OCI-LY7 (cell line): ENCODE results near the gene ABHD11.

Experiments
- EZH2phosphoT487 ChIP-seq: fragments of 200-600 bp; sonication (generic); IDR thresholded peaks from 2 replicates; pipeline ENCODE4 v1.6.1; 2018; ENCODE audit warnings: low read depth, borderline replicate concordance, mild to moderate bottlenecking, mixed run types, antibody characterized with exemption, low read length, moderate library complexity, mixed read lengths
- TF ChIP-seq, protein P1 (sequence below): fragments of 200-600 bp; sonication (generic); conservative IDR thresholded peaks from 2 replicates; pipeline ENCODE4 v1.5.1; 2014; ENCODE audit warnings: mild to moderate bottlenecking, antibody characterized with exemption, low read length, moderate library complexity, mixed read lengths

DNA sequence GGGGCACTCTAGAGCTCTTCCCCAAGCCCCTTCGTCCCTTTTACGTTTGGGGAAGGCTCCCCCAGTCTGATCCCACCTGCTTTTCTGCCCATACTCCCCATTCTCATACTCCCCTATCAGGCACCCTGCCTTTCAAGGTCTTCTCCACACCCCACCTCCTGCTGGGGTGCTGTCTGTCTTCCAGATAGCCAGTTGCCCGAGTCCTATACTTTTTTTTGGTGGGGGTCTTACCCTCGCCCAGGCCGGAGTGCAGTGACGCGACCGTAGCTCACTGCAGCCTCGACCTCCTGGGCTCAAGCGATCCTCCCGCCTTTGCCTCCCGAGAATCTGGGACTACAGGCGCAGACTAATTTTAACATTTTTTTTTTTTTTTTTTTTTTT, 775 bp upstream of the ABHD11 start:
- TF ChIP-seq, protein P1, sequence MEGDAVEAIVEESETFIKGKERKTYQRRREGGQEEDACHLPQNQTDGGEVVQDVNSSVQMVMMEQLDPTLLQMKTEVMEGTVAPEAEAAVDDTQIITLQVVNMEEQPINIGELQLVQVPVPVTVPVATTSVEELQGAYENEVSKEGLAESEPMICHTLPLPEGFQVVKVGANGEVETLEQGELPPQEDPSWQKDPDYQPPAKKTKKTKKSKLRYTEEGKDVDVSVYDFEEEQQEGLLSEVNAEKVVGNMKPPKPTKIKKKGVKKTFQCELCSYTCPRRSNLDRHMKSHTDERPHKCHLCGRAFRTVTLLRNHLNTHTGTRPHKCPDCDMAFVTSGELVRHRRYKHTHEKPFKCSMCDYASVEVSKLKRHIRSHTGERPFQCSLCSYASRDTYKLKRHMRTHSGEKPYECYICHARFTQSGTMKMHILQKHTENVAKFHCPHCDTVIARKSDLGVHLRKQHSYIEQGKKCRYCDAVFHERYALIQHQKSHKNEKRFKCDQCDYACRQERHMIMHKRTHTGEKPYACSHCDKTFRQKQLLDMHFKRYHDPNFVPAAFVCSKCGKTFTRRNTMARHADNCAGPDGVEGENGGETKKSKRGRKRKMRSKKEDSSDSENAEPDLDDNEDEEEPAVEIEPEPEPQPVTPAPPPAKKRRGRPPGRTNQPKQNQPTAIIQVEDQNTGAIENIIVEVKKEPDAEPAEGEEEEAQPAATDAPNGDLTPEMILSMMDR, result no peak; the same call in 1 of the 2 replicates
- no peak for TF ChIP-seq EZH2phosphoT487
